Panc1 (cell line): ENCODE measurements around the gene FGF19. TPM values are rescaled to one million over a fixed set of nuclear protein-coding genes. Genes with fewer than 3 reads are reported as not detected.

Source experiments
- ATAC-seq: fragments of 200-7000 bp; cut with Tn5 transposase; 2 replicates; pipeline ENCODE4 v1.9.1; 2020; ENCODE audit warnings: mild to moderate bottlenecking, moderate library complexity
- BruUV-seq: library from RNA; stranded (reverse); fragments of 400-500 nt; replicated peaks from 2 replicates; lab custom pipeline; 2021; lab: Mats Ljungman, UMichigan
- CTCF ChIA-PET: fragments of 300-600 bp; sonication (Branson Sonifier 250); formaldehyde crosslinking; loops from one replicate; lab custom pipeline; 2022; ENCODE audit warnings: antibody characterized with exemption; lab: Charles Lee
- POLR2A ChIA-PET: fragments of 300-600 bp; sonication (Branson Sonifier 250); formaldehyde crosslinking; loops from one replicate; lab custom pipeline; 2022; ENCODE audit warnings: antibody characterized with exemption; lab: Charles Lee
- DNase-seq: peaks from one replicate; pipeline ENCODE4 v3.0.0-alpha.2; 2010; ENCODE audit warnings: low read depth, low spot score
- H3K27ac ChIP-seq: 2 replicates; pipeline ENCODE4 v1.5.1; 2011; ENCODE audit warnings: mild to moderate bottlenecking, low read length, inconsistent platforms
- H3K27me3 ChIP-seq: fragments of 200-500 bp; sonication (Bioruptor generic); 2 replicates; pipeline ENCODE4 v1.6.0; 2014; ENCODE audit warnings: low read length, inconsistent platforms; ENCODE audit not compliant: control insufficient read depth, insufficient read depth
- H3K36me3 ChIP-seq: fragments of 200-500 bp; sonication (Bioruptor generic); 2 replicates; pipeline ENCODE4 v1.5.1; 2014; ENCODE audit warnings: inconsistent platforms, mild to moderate bottlenecking, low read length, moderate library complexity; ENCODE audit not compliant: control insufficient read depth, insufficient read depth
- H3K4me1 ChIP-seq: 2 replicates; pipeline ENCODE4 v1.5.1; 2011; ENCODE audit warnings: inconsistent platforms, mild to moderate bottlenecking, low read length, moderate library complexity; ENCODE audit not compliant: control insufficient read depth, insufficient read depth
- H3K4me3 ChIP-seq, 2 experiments: 2 replicates each; pipeline ENCODE4 v1.5.1; 2011 to 2012; ENCODE audit warnings: low read depth in 2 of 2, low read length in 2 of 2, mild to moderate bottlenecking in 2 of 2, inconsistent platforms in 1 of 2, moderate library complexity in 1 of 2
- H3K9me3 ChIP-seq: fragments of 200-500 bp; sonication (Bioruptor generic); 2 replicates; pipeline ENCODE4 v1.5.1; 2014; ENCODE audit warnings: low read depth, mild to moderate bottlenecking, inconsistent platforms, low read length, moderate library complexity; ENCODE audit not compliant: control insufficient read depth, insufficient read depth
- CTCF ChIP-seq: fragments of 450-650 bp; IDR thresholded peaks from 2 replicates; pipeline ENCODE4 v1.5.1; 2017; ENCODE audit warnings: mild to moderate bottlenecking
- POLR2AphosphoS5 ChIP-seq: IDR thresholded peaks from 2 replicates; pipeline ENCODE4 v1.6.1; 2012; ENCODE audit warnings: mild to moderate bottlenecking, low read depth, low read length, moderate library complexity
- REST ChIP-seq, 2 experiments: IDR thresholded peaks; 2 replicates each; pipeline ENCODE4 v1.6.1; 2011 to 2012; ENCODE audit warnings: low read depth in 2 of 2, control low read depth in 1 of 2, low read length in 1 of 2, mild to moderate bottlenecking in 1 of 2, moderate library complexity in 1 of 2; ENCODE audit not compliant: insufficient read depth in 1 of 2
- SIN3A ChIP-seq: IDR thresholded peaks from 2 replicates; pipeline ENCODE4 v1.6.1; 2012; ENCODE audit warnings: low read depth, mild to moderate bottlenecking, low read length, moderate library complexity, borderline replicate concordance; ENCODE audit not compliant: insufficient read depth
- TCF7L2 ChIP-seq: IDR thresholded peaks from 2 replicates; pipeline ENCODE4 v1.6.1; 2011; ENCODE audit warnings: mild to moderate bottlenecking, low read depth, low read length, inconsistent platforms
- in situ Hi-C: cut with HindIII; loops from 2 replicates; pipeline ENCODE4 v1.10.0; 2016; ENCODE audit warnings: low sequenced_read_pairs, low pct_unique_long_range_greater_than_20kb
- intact Hi-C: fragments of 100-400 bp; cut with micrococcal nuclease; formaldehyde crosslinking; loops from one replicate; pipeline ENCODE4 v1.10.0; 2022; ENCODE audit not compliant: unreplicated experiment
- total RNA-seq: library from RNA; stranded (reverse); gene quantifications from one replicate; pipeline ENCODE4 v1.2.1, GENCODE V29; 2021; ENCODE audit not compliant: unreplicated experiment

FGF19 gene
- total RNA-seq, 1 experiment from 2014 or later, result not detected

- ATAC-seq (no peak), DNase-seq (no peak)
- H3K4me1 ChIP-seq, result no peaks in the 10 kb centered on the region
- H3K36me3 ChIP-seq, result no peaks in the 10 kb centered on the region
- BruUV-seq, result no TSS peak
- intact Hi-C loops, result loop anchor here (5.0 kb wide), 3 partner anchors 207 to 507 kb away; no protein-coding TSS in a partner anchor
- in situ Hi-C loops, result no loop called here
- peak overlapping the region in 1 of 2 experiments; percentile 14; a peak in 1 of 4 replicates for H3K4me3 ChIP-seq
- ChIA-PET POLR2A (interaction anchor here (0.6 kb wide), 1 partner anchor 549 kb away, joined by 5 read pairs; no protein-coding TSS in a partner anchor), CTCF (interaction anchor here (0.6 kb wide), 2 partner anchors 94 to 804 kb away, joined by 3 to 6 read pairs; no protein-coding TSS in a partner anchor)
- no peak overlapping the region for H3K27ac ChIP-seq
- no peaks in the 10 kb centered on the region for H3K9me3 ChIP-seq
- no peaks in the 10 kb centered on the region for H3K27me3 ChIP-seq
- TF ChIP-seq POLR2AphosphoS5, result no peak
- TF ChIP-seq TCF7L2, result no peak
- TF ChIP-seq CTCF, result no peak
Observed at GRCh38 chr11:69685348-69685747, 18.5 kb downstream of the FGF19 start.

DNA sequence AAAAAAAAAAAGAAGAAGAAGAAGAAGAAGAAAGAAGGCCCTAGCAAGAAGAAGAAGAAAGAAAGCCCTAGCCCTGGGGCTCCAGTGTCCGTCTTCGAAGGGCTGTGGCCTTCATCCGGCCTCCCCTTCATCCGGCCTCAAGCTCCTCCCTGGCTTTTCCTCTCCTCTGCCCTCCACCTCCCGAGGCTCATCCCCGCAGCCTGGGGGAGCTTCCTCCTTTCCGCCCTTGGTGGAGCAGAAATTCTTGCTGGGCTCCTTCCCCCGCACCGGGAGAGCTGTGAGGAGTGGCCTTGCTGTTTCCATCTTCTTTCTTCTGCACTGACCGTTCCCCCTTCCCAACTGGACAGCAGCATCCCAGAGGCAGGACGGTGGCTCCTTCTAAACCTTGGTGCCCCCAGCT lies 19.2 kb downstream of the FGF19 start:
- DNase-seq (no peak), ATAC-seq (no peak)
- H3K27me3 ChIP-seq, result no peaks in the 10 kb centered on the region
- no peaks in the 10 kb centered on the region for H3K9me3 ChIP-seq
- no peaks in the 10 kb centered on the region for H3K36me3 ChIP-seq
- in situ Hi-C loops, result no loop called here
- TF ChIP-seq TCF7L2 (no peak), REST (IDR thresholded peaks at IDR 0.05; ENCODE audit: insufficient read depth in 1 of 2, low read depth in 2 of 2, low read length in 1 of 2) (no peak), SIN3A (no peak)
- ChIA-PET POLR2A (no interaction called here), CTCF (interaction anchor here (0.7 kb wide), 5 partner anchors 9 to 952 kb away, joined by 3 to 13 read pairs (median 6); no protein-coding TSS in a partner anchor)
- H3K4me3 ChIP-seq, result no peak overlapping the region
- BruUV-seq, result no TSS peak
- H3K4me1 ChIP-seq, result no peaks in the 10 kb centered on the region
- intact Hi-C loops, result loop anchor here (5.0 kb wide), 3 partner anchors 208 to 508 kb away; no protein-coding TSS in a partner anchor
- H3K27ac ChIP-seq, result no peak overlapping the region

- no TSS peak for BruUV-seq
- no peak for TF ChIP-seq SIN3A
- no peak for TF ChIP-seq POLR2AphosphoS5
- TF ChIP-seq CTCF, result peak; percentile 94
- TF ChIP-seq TCF7L2, result no peak
- Histone ChIP-seq H3K36me3 (no peaks in the 10 kb centered on the region), H3K4me1 (no peaks in the 10 kb centered on the region), H3K9me3 (no peaks in the 10 kb centered on the region), H3K27me3 (no peaks in the 10 kb centered on the region), H3K4me3 (no peak overlapping the region), H3K27ac (no peak overlapping the region)
- CTCF ChIA-PET, result interaction anchor here (0.7 kb wide), 1 partner anchor 951 kb away, joined by 13 read pairs; no protein-coding TSS in a partner anchor
- no peak for DNase-seq
- intact Hi-C loops, result no loop called here
- POLR2A ChIA-PET, result interaction anchor here (0.6 kb wide), 1 partner anchor 780 kb away, joined by 6 read pairs; no protein-coding TSS in a partner anchor
- in situ Hi-C loops, result no loop called here
- peak; percentile 73 for ATAC-seq
Observed at GRCh38 chr11:69683764-69684333, 20.0 kb downstream of the FGF19 start.
